Heart right ventricle (tissue), 16 donors: Measurements from ENCODE around the gene PLEKHN1. TPM values are rescaled to one million over a fixed set of nuclear protein-coding genes. Genes with fewer than 3 reads are reported as not detected.

Experiments used
- ATAC-seq, 8 donors: fragments of 200-7000 bp; cut with Tn5 transposase; one replicate each; pipeline ENCODE4 v1.9.1; 2020; ENCODE audit warnings: mild to moderate bottlenecking in 8 of 8, moderate library complexity in 8 of 8, moderate number of reproducible peaks in 1 of 8
- DNase-seq, 2 donors: peaks; one replicate each; pipeline ENCODE4 v3.0.0-alpha.2; 2020
- H3K27ac ChIP-seq, 10 donors: fragments of 200-600 bp; sonication (generic) in 2 of 10; one replicate each; pipeline versions ENCODE4 v1.5.0 to v1.8.0; 2020 to 2022; ENCODE audit warnings: mild to moderate bottlenecking in 3 of 10
- H3K27me3 ChIP-seq, 7 donors: fragments of 200-600 bp; one replicate each; pipeline ENCODE4 v1.8.0; 2021 to 2022; ENCODE audit warnings: mild to moderate bottlenecking in 2 of 7
- H3K36me3 ChIP-seq, 9 donors: fragments of 200-600 bp; sonication (generic) in 1 of 9; one replicate each; pipeline versions ENCODE4 v1.5.0 to v1.8.0; 2020 to 2022; ENCODE audit warnings: mild to moderate bottlenecking in 2 of 9
- H3K4me1 ChIP-seq, 9 donors: fragments of 200-600 bp; sonication (generic) in 1 of 9; one replicate each; pipeline versions ENCODE4 v1.5.0 to v1.8.0; 2020 to 2022; ENCODE audit warnings: mild to moderate bottlenecking in 4 of 9
- H3K4me3 ChIP-seq, 10 donors: fragments of 200-600 bp; sonication (generic) in 2 of 10; one replicate each; pipeline versions ENCODE4 v1.5.0 to v1.8.0; 2020 to 2022; ENCODE audit warnings: mild to moderate bottlenecking in 7 of 10, moderate library complexity in 2 of 10
- H3K9me3 ChIP-seq, 11 donors: fragments of 200-600 bp in 10 of 11; sonication (generic) in 2 of 11; one replicate each; pipeline versions ENCODE4 v1.5.0 to v1.8.0; 2013 to 2022; ENCODE audit warnings: mild to moderate bottlenecking in 2 of 11, control low read depth in 1 of 11, moderate library complexity in 1 of 11
- WGBS, 2 donors: extraction: QIAGEN DNeasy Blood & Tissue Kit; methylation state at CpG; one replicate each; pipeline ENCODE4 v1.1.7; 2013; ENCODE audit warnings: inconsistent platforms in 1 of 2; 5-methylcytosine and 5-hydroxymethylcytosine counted together
- intact Hi-C, 10 donors: fragments of 100-400 bp; cut with DNase I; formaldehyde crosslinking; loops; one replicate each; pipeline versions ENCODE4 v1.11.1 to v1.14.2; 2022
- polyA plus RNA-seq, 2 donors: library from polyadenylated mRNA; stranded (reverse); fragments of 200-250 nt; gene quantifications; one replicate each; pipeline ENCODE4 v1.2.3, GENCODE V29; 2013
- total RNA-seq, 10 donors: library from RNA; stranded (reverse); fragmentation: NEBNext Ultra II Directional in 3 of 10; extraction: Animal tissue kit (Norgen Biotek cat#: 25700) in 3 of 10; gene quantifications; one replicate each; pipeline versions ENCODE4 v1.2.1 to v1.2.4, GENCODE V29; 2021 to 2023
- TF ChIP-seq, protein P1 (sequence below), 9 donors: fragments of 200-600 bp; sonication (generic) in 2 of 9; IDR thresholded peaks; one replicate each; pipeline versions ENCODE4 v1.5.0 to v1.8.0; 2021 to 2022; ENCODE audit warnings: antibody characterized with exemption in 9 of 9, mild to moderate bottlenecking in 5 of 9, moderate library complexity in 1 of 9
- donor health status: Arrhythmogenic right ventricular cardiomyopathy.
- donor health status: ischemic (EF 13 %, LVEDD 7.1; RV severe dilation, severe dysfunction).
- donor health status: healthy with polysubstance abuse.
- donor health status: DM: no; HTN: yes; CAD: no.
- donor health status: DM: no; HTN: no; CAD: no.
- donor health status: ischemic (EF 25% LVEDD 6.9; RV normal size, moderate dysfunction).
- donor health status: ischemic (EF 25% LVEDD 5.7; RV mildly dilated, moderate dysfunction).
- donor health status: healthy.
- donor health status: DM: yes; HTN: yes; CAD: no.
- donor health status: Ischemic cardiomyopathy.
- donor health status: ischemic (EF 35%, LVEDD 5.7; RV mildly dilated, moderate dysfunction).
- donor health status: nonischemic (EF 11% LVEDD 7.7; RV severe dilation, severe dysfunction).
- donor health status: DM: yes; HTN: yes; CAD: no.
- donor health status: PGD.
- donor health status: ischemic (EF 29% LVEDD 5.4; RV normal size, mild dysfunction).
- donor health status: nonischemic (EF 23%, LVEDD 6.1; RV moderate dilation, normal function).

PLEKHN1 gene
- total and polyA plus RNA-seq, 12 donors, result 0.13 to 0.37 (median 0.29) TPM; not detected in 8

DNA sequence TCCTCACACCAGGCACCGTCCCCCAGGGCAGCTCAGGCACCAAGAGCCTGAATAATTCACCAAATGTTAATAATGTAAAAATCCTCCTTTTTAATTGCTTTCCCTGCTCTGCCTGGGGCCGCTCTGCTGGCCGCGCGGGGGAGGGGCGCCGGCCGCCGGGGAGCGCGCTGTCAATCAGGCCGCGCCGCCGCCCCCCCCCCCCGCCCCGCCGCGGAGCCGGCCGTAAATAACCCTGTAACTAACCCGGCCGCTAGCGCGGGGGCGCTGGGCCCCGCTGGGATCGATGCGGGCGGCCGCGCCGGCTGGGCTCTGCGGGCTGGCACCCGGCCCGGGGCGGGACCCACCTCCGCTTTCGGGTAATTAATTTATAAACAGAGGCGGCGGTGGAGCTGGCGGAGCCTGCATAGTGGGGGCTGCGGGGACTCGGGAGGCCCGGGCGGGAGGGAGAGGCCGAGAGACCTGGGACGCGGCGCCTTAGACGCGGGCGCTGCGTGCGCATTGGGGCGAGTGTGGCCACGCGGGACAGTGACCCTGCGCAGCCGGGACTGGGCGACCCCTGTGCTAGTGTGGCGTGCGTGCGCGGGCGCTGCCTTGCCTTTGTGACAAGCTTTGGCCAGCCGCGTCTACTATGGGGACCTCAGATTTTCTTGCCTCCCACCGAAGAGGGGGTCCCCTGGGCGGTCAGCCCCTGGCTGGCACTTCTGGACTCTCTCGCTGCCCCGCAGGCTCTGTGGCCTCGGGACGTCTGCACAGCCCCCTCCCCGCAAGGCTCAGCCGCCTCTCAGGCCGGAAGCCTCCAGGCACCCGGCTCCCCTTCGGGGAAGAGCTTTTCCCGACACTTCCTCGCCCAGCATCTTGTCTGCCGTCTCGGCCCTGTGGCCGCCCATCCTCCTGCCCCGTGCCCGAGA is 25.9 kb upstream of the PLEKHN1 start:
- intact Hi-C loops, result loop anchor here in 1 of 10 donors (2.0 kb wide), 1 partner anchor 20 kb away; no protein-coding TSS in a partner anchor
- DNase-seq, result peak; percentile 63 to 67

DNA sequence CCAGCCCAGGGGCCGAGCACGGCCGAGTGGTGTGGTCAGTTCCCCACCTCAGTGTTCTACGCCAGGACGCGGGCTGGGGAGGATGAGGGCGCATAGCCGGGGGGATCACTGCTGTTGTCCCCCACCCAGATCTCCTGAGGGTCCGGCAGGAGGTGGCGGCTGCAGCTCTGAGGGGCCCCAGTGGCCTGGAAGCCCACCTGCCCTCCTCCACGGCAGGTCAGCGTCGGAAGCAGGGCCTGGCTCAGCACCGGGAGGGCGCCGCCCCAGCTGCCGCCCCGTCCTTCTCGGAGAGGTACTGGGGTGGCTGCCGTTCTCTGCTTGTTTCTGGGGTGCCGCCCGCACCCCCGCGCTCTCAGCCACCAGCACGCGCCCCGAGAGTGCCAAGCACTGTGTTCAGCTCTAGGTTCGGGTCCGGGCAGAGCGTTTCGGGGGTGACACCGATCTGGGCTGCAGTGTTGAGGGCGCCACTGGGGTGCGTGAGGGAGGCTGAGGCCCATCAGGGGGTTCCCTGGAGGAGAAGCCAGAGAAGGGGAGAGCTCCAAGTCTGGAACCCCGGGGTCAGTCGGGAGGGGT is 25.2 kb upstream of the PLEKHN1 start:
- ATAC-seq (no peak), DNase-seq (no peak)
- H3K4me1 ChIP-seq, result peaks cover 3 to 56% (median 35%) of the 10 kb centered on the region in 9 donors
- intact Hi-C loops, result loop anchor here in 1 of 10 donors (2.0 kb wide), 1 partner anchor 20 kb away; no protein-coding TSS in a partner anchor
- peaks cover 15 to 76% (median 65%) of the 10 kb centered on the region in 7 donors for H3K27me3 ChIP-seq
- WGBS, 2 donors, result 3 to 4% methylated on average over 33 to 36 of the region's 36 CpGs
- TF ChIP-seq, protein P1, sequence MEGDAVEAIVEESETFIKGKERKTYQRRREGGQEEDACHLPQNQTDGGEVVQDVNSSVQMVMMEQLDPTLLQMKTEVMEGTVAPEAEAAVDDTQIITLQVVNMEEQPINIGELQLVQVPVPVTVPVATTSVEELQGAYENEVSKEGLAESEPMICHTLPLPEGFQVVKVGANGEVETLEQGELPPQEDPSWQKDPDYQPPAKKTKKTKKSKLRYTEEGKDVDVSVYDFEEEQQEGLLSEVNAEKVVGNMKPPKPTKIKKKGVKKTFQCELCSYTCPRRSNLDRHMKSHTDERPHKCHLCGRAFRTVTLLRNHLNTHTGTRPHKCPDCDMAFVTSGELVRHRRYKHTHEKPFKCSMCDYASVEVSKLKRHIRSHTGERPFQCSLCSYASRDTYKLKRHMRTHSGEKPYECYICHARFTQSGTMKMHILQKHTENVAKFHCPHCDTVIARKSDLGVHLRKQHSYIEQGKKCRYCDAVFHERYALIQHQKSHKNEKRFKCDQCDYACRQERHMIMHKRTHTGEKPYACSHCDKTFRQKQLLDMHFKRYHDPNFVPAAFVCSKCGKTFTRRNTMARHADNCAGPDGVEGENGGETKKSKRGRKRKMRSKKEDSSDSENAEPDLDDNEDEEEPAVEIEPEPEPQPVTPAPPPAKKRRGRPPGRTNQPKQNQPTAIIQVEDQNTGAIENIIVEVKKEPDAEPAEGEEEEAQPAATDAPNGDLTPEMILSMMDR (IDR thresholded peaks at IDR 0.05), result no peak
- peaks cover 0 to 18% (median 13%) of the 10 kb centered on the region in 9 donors for H3K36me3 ChIP-seq
- H3K4me3 ChIP-seq, result peak overlapping the region in 9 of 10 donors; percentile 4 to 51 (median 48)
- H3K27ac ChIP-seq, result peak overlapping the region in 8 of 10 donors; percentile 36 to 82 (median 64)
- no peaks in the 10 kb centered on the region for H3K9me3 ChIP-seq

More for the DNA sequence above, 25.9 kb upstream of the PLEKHN1 start:
- no peaks in the 10 kb centered on the region for H3K9me3 ChIP-seq
- peaks cover 0 to 11% (median 5%) of the 10 kb centered on the region in 9 donors for H3K36me3 ChIP-seq
- WGBS, 2 donors, result 0 to 1% methylated on average over 79 to 85 of the region's 86 CpGs
- H3K27me3 ChIP-seq, result peaks cover 22 to 83% (median 72%) of the 10 kb centered on the region in 7 donors
- H3K27ac ChIP-seq, result peak overlapping the region in 8 of 10 donors; percentile 36 to 82 (median 64)
- H3K4me1 ChIP-seq, result peaks cover 6 to 64% (median 43%) of the 10 kb centered on the region in 9 donors
- peak overlapping the region in 9 of 10 donors; percentile 25 to 51 (median 48) for H3K4me3 ChIP-seq
- peak in 7 of 8 donors; percentile 15 to 46 (median 23) for ATAC-seq
- TF ChIP-seq, protein P1 (IDR thresholded peaks at IDR 0.05), result peak in 4 of 9 donors; percentile 7 to 44 (median 32)

DNA sequence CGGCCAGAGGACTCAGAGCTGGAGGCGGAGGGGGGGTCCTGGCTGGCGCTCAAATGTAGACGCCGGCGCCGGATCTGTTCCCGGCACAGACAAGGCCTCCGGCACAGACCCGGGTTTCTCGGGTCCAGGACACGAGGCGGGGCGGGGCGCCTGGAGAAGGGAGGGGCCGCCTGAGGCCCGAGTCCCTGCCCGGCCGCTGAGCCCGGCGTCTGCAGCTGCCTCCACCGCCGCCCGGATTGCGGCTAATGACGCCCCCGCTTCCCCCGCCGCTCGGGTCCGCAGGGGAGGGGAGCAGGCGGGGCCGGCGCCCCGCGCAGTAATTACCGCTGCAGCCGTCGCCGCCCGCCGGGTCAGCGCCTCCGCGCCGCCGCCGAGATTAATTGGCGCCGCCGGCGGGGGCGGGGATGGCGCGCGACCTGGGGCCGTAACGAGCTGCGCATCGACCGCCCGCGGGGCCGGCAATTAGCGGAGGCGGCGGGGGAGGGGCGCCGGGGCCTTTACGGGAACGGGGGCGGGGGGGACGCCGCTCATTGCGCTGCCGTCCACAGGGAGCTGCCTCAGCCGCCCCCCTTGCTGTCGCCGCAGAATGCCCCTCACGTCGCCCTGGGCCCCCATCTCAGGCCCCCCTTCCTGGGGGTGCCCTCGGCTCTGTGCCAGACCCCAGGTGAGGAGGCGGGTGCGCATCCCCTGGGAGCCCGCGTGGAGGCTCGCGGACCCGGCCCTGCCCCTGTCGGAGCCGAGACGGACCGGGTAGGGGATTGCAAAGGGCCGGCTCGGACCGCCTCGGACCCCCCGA is 24.5 kb upstream of the PLEKHN1 start:
- TF ChIP-seq, protein P1 (IDR thresholded peaks at IDR 0.05), result no peak
- Histone ChIP-seq H3K27me3 (peaks cover 11 to 69% (median 58%) of the 10 kb centered on the region in 7 donors), H3K4me3 (peak overlapping the region; percentile 4 to 51 (median 46)), H3K9me3 (no peaks in the 10 kb centered on the region), H3K36me3 (peaks cover 0 to 25% (median 20%) of the 10 kb centered on the region in 9 donors), H3K27ac (peak overlapping the region in 7 of 10 donors; percentile 45 to 87 (median 69)), H3K4me1 (peaks cover 3 to 55% (median 33%) of the 10 kb centered on the region in 9 donors)
- ATAC-seq (peak in 7 of 8 donors; percentile 25 to 51 (median 45)), DNase-seq (peak; percentile 67 to 71)
- 0 to 1% methylated on average over 75 to 94 of the region's 98 CpGs for WGBS, 2 donors
- intact Hi-C loops, result loop anchor here in 1 of 10 donors (2.0 kb wide), 1 partner anchor 21 kb away; no protein-coding TSS in a partner anchor
